OCI-LY1 (cell line): ENCODE data around the gene NR1H3.

Source experiments
- H2AFZ ChIP-seq: fragments of 200-600 bp; sonication (generic), shearing (Covaris generic); 2 replicates; pipeline ENCODE4 v1.6.0; 2014; ENCODE audit warnings: antibody characterized with exemption, mild to moderate bottlenecking, low read length
- H3F3A ChIP-seq: fragments of 200-600 bp; sonication (generic), shearing (Covaris generic); 2 replicates; pipeline ENCODE4 v1.6.0; 2014; ENCODE audit warnings: mild to moderate bottlenecking, antibody characterized with exemption, low read length, moderate library complexity; ENCODE audit not compliant: insufficient read depth
- H3K27ac ChIP-seq: fragments of 200-600 bp; sonication (generic); 2 replicates; pipeline ENCODE4 v1.5.1; 2014; ENCODE audit warnings: low read length, mixed run types, mild to moderate bottlenecking, low read depth; ENCODE audit not compliant: poor library complexity, severe bottlenecking
- H3K27me3 ChIP-seq: fragments of 200-600 bp; sonication (generic); 2 replicates; pipeline ENCODE4 v1.6.0; 2014; ENCODE audit warnings: antibody characterized with exemption, mild to moderate bottlenecking, low read length, moderate library complexity; ENCODE audit not compliant: insufficient read depth
- H3K36me3 ChIP-seq: fragments of 200-600 bp; sonication (generic); 2 replicates; pipeline ENCODE4 v1.6.1; 2014; ENCODE audit warnings: mild to moderate bottlenecking, antibody characterized with exemption, low read length, moderate library complexity, mixed read lengths; ENCODE audit not compliant: insufficient read depth
- H3K4me1 ChIP-seq: fragments of 200-600 bp; sonication (generic); 2 replicates; pipeline ENCODE4 v1.5.1; 2014; ENCODE audit warnings: mild to moderate bottlenecking, low read length, moderate library complexity; ENCODE audit not compliant: insufficient read depth, severe bottlenecking
- H3K4me2 ChIP-seq: fragments of 200-600 bp; sonication (generic), shearing (Covaris generic); 2 replicates; pipeline ENCODE4 v1.6.1; 2014; ENCODE audit warnings: low read length
- H3K4me3 ChIP-seq: fragments of 200-600 bp; sonication (generic); 2 replicates; pipeline ENCODE4 v1.5.1; 2014; ENCODE audit warnings: low read length, low read depth, mild to moderate bottlenecking, mixed read lengths; ENCODE audit not compliant: poor library complexity, severe bottlenecking
- H3K79me2 ChIP-seq: fragments of 200-600 bp; shearing (Covaris generic); 2 replicates; pipeline ENCODE4 v1.6.1; 2016; ENCODE audit warnings: mixed run types, low read length, mixed read lengths; ENCODE audit not compliant: insufficient read depth
- H3K9ac ChIP-seq: fragments of 200-600 bp; sonication (generic), shearing (Covaris generic); 2 replicates; pipeline ENCODE4 v1.6.1; 2014; ENCODE audit warnings: mild to moderate bottlenecking, low read length, mixed read lengths
- H3K9me2 ChIP-seq: fragments of 200-600 bp; sonication (generic), shearing (Covaris generic); 2 replicates; pipeline ENCODE4 v1.6.1; 2014; ENCODE audit warnings: low read depth, mild to moderate bottlenecking, low read length, mixed read lengths
- H3K9me3 ChIP-seq: fragments of 200-600 bp; shearing (Covaris generic); 2 replicates; pipeline ENCODE4 v1.6.1; 2014; ENCODE audit warnings: low read length, mixed read lengths
- H4K20me1 ChIP-seq: fragments of 200-600 bp; sonication (generic), shearing (Covaris generic); 2 replicates; pipeline ENCODE4 v1.6.0; 2016; ENCODE audit warnings: mild to moderate bottlenecking, low read length; ENCODE audit not compliant: insufficient read depth
- CTCF ChIP-seq: fragments of 200-600 bp; sonication (generic), shearing (Covaris generic); IDR thresholded peaks from 2 replicates; pipeline ENCODE4 v1.5.1; 2017; ENCODE audit warnings: mild to moderate bottlenecking, antibody characterized with exemption, low read length, moderate library complexity, mixed read lengths
- EZH2 ChIP-seq: fragments of 200-600 bp; sonication (generic), shearing (Covaris generic); IDR thresholded peaks from 2 replicates; pipeline ENCODE4 v1.8.0; 2017; ENCODE audit warnings: borderline replicate concordance, mixed run types, mild to moderate bottlenecking, antibody characterized with exemption, low read length, moderate library complexity, mixed read lengths

Gene NR1H3

DNA sequence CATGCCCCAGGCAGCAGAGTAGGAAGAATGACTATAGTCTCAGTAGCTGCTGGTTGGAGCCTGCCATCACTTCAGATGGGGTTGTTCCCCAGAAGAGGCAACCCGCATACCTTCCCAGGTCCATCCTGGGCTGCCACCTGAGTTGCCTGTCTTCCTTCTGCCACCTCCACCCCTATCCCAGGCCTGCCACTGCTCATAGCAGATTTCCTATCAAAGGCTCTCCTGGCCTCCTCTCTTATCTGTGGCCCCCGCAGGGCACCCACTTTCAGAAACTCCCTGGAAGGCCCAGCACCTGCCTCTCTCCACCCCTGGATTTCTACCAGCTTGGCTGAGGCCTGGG is 649 bp upstream of the NR1H3 start:
- Histone ChIP-seq H3K27ac (no peak overlapping the region), H3K4me2 (no peak overlapping the region), H3K27me3 (peaks cover 4% of the 10 kb centered on the region; the same call in 1 of the 2 replicates), H2AFZ (no peak overlapping the region), H3K4me3 (no peak overlapping the region), H3K9ac (no peak overlapping the region), H3K9me3 (no peaks in the 10 kb centered on the region), H3K36me3 (no peaks in the 10 kb centered on the region), H3K9me2 (no peaks in the 10 kb centered on the region), H3K4me1 (no peaks in the 10 kb centered on the region), H3K79me2 (no peaks in the 10 kb centered on the region), H4K20me1 (no peaks in the 10 kb centered on the region), H3F3A (no peaks in the 10 kb centered on the region)
- TF ChIP-seq EZH2 (no peak), CTCF (no peak)

DNA sequence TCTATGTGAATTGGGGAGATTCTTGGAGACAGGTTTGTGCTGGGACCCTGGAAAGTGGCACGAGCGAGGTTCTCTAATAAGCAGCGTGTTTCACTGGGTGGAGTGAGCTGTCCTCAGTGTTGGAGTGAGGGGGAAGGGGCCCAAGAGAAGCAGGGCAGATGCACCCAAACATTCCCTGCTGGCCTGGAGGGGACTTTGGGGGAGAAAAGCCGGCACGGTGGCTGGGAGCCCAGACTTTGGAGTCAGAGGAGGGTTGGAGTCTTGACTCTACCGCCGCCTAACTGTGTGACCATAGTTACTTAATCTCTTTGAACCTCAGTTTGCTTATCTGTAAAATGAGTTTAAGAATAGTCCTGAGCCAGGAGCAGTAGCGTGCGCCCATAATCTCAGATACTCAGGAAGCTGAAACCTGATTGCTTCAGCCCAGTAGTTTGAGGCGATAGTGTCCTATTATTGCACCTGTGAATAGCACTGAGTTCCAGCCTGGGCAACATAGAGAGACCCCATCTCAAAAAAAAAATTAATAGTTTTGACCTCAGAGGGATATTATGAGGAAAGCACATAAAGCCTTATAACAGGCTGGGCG is 614 bp downstream of the NR1H3 start:
- no peak overlapping the region for H3K4me3 ChIP-seq
- no peaks in the 10 kb centered on the region for H3K4me1 ChIP-seq
- TF ChIP-seq EZH2 (no peak), CTCF (no peak)
- no peaks in the 10 kb centered on the region for H3K9me2 ChIP-seq
- H3F3A ChIP-seq = no peaks in the 10 kb centered on the region
- H3K79me2 ChIP-seq = no peaks in the 10 kb centered on the region
- no peaks in the 10 kb centered on the region for H3K9me3 ChIP-seq
- H3K4me2 ChIP-seq = no peak overlapping the region
- H2AFZ ChIP-seq = no peak overlapping the region
- no peak overlapping the region for H3K9ac ChIP-seq
- no peaks in the 10 kb centered on the region for H3K36me3 ChIP-seq
- peaks cover 4% of the 10 kb centered on the region; the same call in 1 of the 2 replicates for H3K27me3 ChIP-seq
- no peaks in the 10 kb centered on the region for H4K20me1 ChIP-seq
- H3K27ac ChIP-seq = no peak overlapping the region

DNA sequence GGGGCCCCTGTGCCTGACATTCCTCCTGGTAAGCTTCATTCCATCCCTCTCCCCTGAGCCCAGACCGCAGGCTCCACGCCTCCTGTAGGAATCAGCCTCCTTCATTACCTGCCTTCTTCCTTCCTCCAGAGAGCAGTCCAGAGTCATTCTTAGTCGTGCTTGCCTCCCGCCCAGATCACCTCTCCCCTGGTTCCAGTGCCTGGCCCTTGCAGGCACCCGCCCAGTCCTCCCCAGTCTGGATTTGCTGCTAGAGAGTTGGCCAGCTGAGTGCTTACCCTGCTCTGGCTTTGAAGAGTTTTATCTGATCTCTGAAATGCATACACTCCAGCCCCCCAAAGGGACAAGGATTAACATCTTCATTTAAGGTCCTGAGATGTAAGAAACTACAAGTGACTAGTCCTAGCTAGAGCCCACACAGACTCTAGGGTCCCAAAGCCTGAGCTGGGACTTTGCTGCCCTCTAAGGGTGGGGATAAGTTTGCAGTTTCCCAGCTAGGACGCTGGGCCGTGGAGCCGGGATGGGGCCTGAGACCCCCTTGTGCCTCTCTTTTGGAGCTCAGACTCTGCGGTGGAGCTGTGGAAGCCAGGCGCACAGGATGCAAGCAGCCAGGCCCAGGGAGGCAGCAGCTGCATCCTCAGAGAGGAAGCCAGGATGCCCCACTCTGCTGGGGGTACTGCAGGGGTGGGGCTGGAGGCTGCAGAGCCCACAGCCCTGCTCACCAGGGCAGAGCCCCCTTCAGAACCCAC is 1.6 kb downstream of the NR1H3 start:
- no peaks in the 10 kb centered on the region for H4K20me1 ChIP-seq
- no peak overlapping the region for H3K9ac ChIP-seq
- no peak overlapping the region for H3K4me3 ChIP-seq
- H3K27ac ChIP-seq = no peak overlapping the region
- no peak overlapping the region for H3K4me2 ChIP-seq
- TF ChIP-seq CTCF (peak; percentile 86), EZH2 (no peak)
- H3F3A ChIP-seq = no peaks in the 10 kb centered on the region
- no peaks in the 10 kb centered on the region for H3K4me1 ChIP-seq
- no peaks in the 10 kb centered on the region for H3K36me3 ChIP-seq
- H2AFZ ChIP-seq = no peak overlapping the region
- peaks cover 4% of the 10 kb centered on the region; the same call in 1 of the 2 replicates for H3K27me3 ChIP-seq
- H3K9me3 ChIP-seq = no peaks in the 10 kb centered on the region
- H3K9me2 ChIP-seq = no peaks in the 10 kb centered on the region
- no peaks in the 10 kb centered on the region for H3K79me2 ChIP-seq
